Neural cell (in vitro differentiated cells): Measurements from ENCODE around the gene EPS15. TPM values are rescaled to one million over a fixed set of nuclear protein-coding genes. Genes with fewer than 3 reads are reported as not detected.

ENCODE experiments used
- H2AFZ ChIP-seq: fragments of 200-600, 300-800 bp; sonication (generic), shearing (Covaris generic); 2 replicates; pipeline ENCODE4 v1.6.0; 2014; ENCODE audit warnings: low read depth, mild to moderate bottlenecking, antibody characterized with exemption, low read length, moderate library complexity
- H3F3A ChIP-seq: fragments of 200-600 bp; shearing (Covaris generic); 2 replicates; pipeline ENCODE4 v1.6.1; 2016; ENCODE audit warnings: mild to moderate bottlenecking, moderate library complexity, mixed read lengths, antibody characterized with exemption, low read length; ENCODE audit not compliant: insufficient read depth, poor library complexity, severe bottlenecking
- H3K27ac ChIP-seq: fragments of 200-600, 300-800 bp; sonication (generic), shearing (Covaris generic); 2 replicates; pipeline ENCODE4 v1.5.1; 2014; ENCODE audit warnings: mild to moderate bottlenecking, low read length, moderate library complexity
- H3K27me3 ChIP-seq: fragments of 300-800, 200-600 bp; sonication (generic), shearing (Covaris generic); 2 replicates; pipeline ENCODE4 v1.6.0; 2014; ENCODE audit warnings: mild to moderate bottlenecking, low read depth, low read length, moderate library complexity; ENCODE audit not compliant: insufficient read depth
- H3K36me3 ChIP-seq: fragments of 300-800, 200-600 bp; sonication (generic), shearing (Covaris generic); 2 replicates; pipeline ENCODE4 v1.5.1; 2014; ENCODE audit warnings: mild to moderate bottlenecking, antibody characterized with exemption, low read length, moderate library complexity; ENCODE audit not compliant: insufficient read depth
- H3K4me2 ChIP-seq: fragments of 300-800, 200-600 bp; sonication (generic), shearing (Covaris generic); 2 replicates; pipeline ENCODE4 v1.6.0; 2014; ENCODE audit warnings: mild to moderate bottlenecking, low read length
- H3K4me3 ChIP-seq: fragments of 300-800, 200-600 bp; sonication (generic), shearing (Covaris generic); 2 replicates; pipeline ENCODE4 v1.5.1; 2014; ENCODE audit warnings: mild to moderate bottlenecking, low read length, moderate library complexity
- H3K79me2 ChIP-seq: fragments of 200-600 bp; shearing (Covaris generic); replicated peaks from 2 replicates; pipeline ENCODE4 v1.6.0; 2014; ENCODE audit warnings: mild to moderate bottlenecking, low read length, moderate library complexity; ENCODE audit not compliant: insufficient read depth
- H3K9ac ChIP-seq: fragments of 300-800, 200-600 bp; sonication (generic), shearing (Covaris generic); 2 replicates; pipeline ENCODE4 v1.6.1; 2016; ENCODE audit warnings: mild to moderate bottlenecking, low read length, mixed read lengths
- H3K9me2 ChIP-seq: fragments of 200-600 bp; shearing (Covaris generic); 2 replicates; pipeline ENCODE4 v1.6.1; 2016; ENCODE audit warnings: mild to moderate bottlenecking, low read length, mixed read lengths; ENCODE audit not compliant: insufficient read depth
- H3K9me3 ChIP-seq: fragments of 200-600, 300-800 bp; sonication (generic), shearing (Covaris generic); 2 replicates; pipeline ENCODE4 v1.6.1; 2016; ENCODE audit warnings: mild to moderate bottlenecking, mixed run types, low read length, moderate library complexity, mixed read lengths
- H4K20me1 ChIP-seq: fragments of 200-600 bp; shearing (Covaris generic); 2 replicates; pipeline ENCODE4 v1.6.1; 2016; ENCODE audit warnings: mild to moderate bottlenecking, mixed run types; ENCODE audit not compliant: insufficient read depth
- EP300 ChIP-seq: fragments of 450-650 bp; conservative IDR thresholded peaks from 2 replicates; pipeline ENCODE4 v1.6.1; 2014; ENCODE audit warnings: antibody characterized with exemption, mild to moderate bottlenecking, moderate library complexity; ENCODE audit not compliant: poor library complexity, severe bottlenecking
- EZH2 ChIP-seq: fragments of 200-600, 300-800 bp; shearing (Covaris generic), sonication (generic); IDR thresholded peaks from 2 replicates; pipeline ENCODE4 v1.6.1; 2014; ENCODE audit warnings: antibody characterized with exemption, low read length, borderline replicate concordance, mild to moderate bottlenecking; ENCODE audit not compliant: insufficient read depth, poor library complexity, severe bottlenecking
- MXI1 ChIP-seq: fragments of 450-650 bp; conservative IDR thresholded peaks from 2 replicates; pipeline ENCODE4 v1.6.1; 2014; ENCODE audit warnings: antibody characterized with exemption, mild to moderate bottlenecking; ENCODE audit not compliant: poor library complexity, severe bottlenecking
- POLR2AphosphoS5 ChIP-seq: IDR thresholded peaks from 2 replicates; pipeline ENCODE4 v1.6.1; 2012
- RAD21 ChIP-seq: fragments of 450-650 bp; conservative IDR thresholded peaks from 2 replicates; pipeline ENCODE4 v1.6.1; 2014; ENCODE audit warnings: antibody characterized with exemption, mild to moderate bottlenecking, moderate library complexity
- REST ChIP-seq: IDR thresholded peaks from 2 replicates; pipeline ENCODE4 v1.6.1; 2012; ENCODE audit warnings: borderline replicate concordance
- SMC3 ChIP-seq: fragments of 450-650 bp; conservative IDR thresholded peaks from 2 replicates; pipeline ENCODE4 v1.6.1; 2014; ENCODE audit warnings: antibody characterized with exemption, mild to moderate bottlenecking, moderate library complexity; ENCODE audit not compliant: poor library complexity
- TAF1 ChIP-seq: IDR thresholded peaks from 2 replicates; pipeline ENCODE4 v1.6.1; 2012; ENCODE audit warnings: low read depth
- polyA plus RNA-seq: library from polyadenylated mRNA; depleted of rRNA; stranded (reverse); fragments of >200 nt; gene quantifications from 2 replicates; pipeline ENCODE4 v1.2.3, GENCODE V29; 2014
- TF ChIP-seq, protein P1 (sequence below): fragments of 450-650 bp; IDR thresholded peaks from 2 replicates; pipeline ENCODE4 v1.5.1; 2014; ENCODE audit warnings: antibody characterized with exemption, mild to moderate bottlenecking, moderate library complexity; ENCODE audit not compliant: poor library complexity, severe bottlenecking

EPS15 gene
- polyA plus RNA-seq, 1 donor from 2014 or later, result 101 TPM

DNA sequence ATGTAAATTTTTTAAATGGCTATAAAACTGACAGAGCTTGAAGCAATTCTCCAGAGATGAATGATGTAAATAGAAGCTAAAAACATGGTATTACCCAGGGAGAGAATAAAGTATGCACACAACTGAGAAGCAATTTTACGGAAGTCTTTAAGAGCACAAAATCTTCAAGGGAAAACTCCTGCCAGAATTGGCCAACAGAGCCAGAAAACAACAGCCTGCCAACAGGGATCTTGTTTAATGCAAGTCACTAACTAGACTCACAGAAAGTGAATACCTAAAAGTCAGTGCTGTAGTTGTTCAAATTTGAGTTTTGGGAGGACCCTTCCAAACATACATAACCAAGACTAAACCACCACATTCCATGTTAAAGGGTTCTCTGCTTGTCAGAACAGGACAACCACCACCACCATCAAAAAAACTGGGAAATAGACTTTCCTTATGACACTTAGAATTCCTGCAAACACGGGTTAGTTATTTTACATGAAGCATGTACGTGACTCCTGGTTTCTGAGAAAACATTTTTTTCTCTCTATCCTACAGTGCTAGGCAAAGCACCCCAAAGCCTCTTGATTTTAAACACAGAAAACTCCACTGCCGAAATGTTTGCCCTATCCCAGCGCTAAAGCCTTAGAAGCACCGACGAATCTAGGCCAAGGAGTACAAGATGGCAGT is 1.6 kb downstream of the EPS15 start:
- Histone ChIP-seq H3K4me2 (no peak overlapping the region), H3K9ac (no peak overlapping the region), H2AFZ (no peak overlapping the region), H3K9me3 (no peaks in the 10 kb centered on the region), H4K20me1 (no peaks in the 10 kb centered on the region), H3F3A (no peaks in the 10 kb centered on the region), H3K27ac (no peak overlapping the region), H3K36me3 (no peaks in the 10 kb centered on the region), H3K79me2 (peaks cover 17% of the 10 kb centered on the region), H3K9me2 (no peaks in the 10 kb centered on the region), H3K4me3 (peak overlapping the region; percentile 71), H3K27me3 (peaks cover 7% of the 10 kb centered on the region)
- TF ChIP-seq POLR2AphosphoS5, result no peak
- no peak for TF ChIP-seq EZH2
- TF ChIP-seq REST, result no peak
- no peak for TF ChIP-seq EP300
- TF ChIP-seq TAF1, result no peak
- no peak for TF ChIP-seq SMC3
- no peak for TF ChIP-seq MXI1
- no peak for TF ChIP-seq RAD21
- TF ChIP-seq, protein P1, sequence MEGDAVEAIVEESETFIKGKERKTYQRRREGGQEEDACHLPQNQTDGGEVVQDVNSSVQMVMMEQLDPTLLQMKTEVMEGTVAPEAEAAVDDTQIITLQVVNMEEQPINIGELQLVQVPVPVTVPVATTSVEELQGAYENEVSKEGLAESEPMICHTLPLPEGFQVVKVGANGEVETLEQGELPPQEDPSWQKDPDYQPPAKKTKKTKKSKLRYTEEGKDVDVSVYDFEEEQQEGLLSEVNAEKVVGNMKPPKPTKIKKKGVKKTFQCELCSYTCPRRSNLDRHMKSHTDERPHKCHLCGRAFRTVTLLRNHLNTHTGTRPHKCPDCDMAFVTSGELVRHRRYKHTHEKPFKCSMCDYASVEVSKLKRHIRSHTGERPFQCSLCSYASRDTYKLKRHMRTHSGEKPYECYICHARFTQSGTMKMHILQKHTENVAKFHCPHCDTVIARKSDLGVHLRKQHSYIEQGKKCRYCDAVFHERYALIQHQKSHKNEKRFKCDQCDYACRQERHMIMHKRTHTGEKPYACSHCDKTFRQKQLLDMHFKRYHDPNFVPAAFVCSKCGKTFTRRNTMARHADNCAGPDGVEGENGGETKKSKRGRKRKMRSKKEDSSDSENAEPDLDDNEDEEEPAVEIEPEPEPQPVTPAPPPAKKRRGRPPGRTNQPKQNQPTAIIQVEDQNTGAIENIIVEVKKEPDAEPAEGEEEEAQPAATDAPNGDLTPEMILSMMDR, result no peak

- Histone ChIP-seq H3K79me2 (peaks cover 21% of the 10 kb centered on the region), H3K4me3 (no peak overlapping the region), H2AFZ (no peak overlapping the region), H3K9ac (no peak overlapping the region), H3K9me2 (no peaks in the 10 kb centered on the region), H3K9me3 (no peaks in the 10 kb centered on the region), H3K4me2 (no peak overlapping the region), H3K27me3 (peaks cover 7% of the 10 kb centered on the region), H3K27ac (no peak overlapping the region), H4K20me1 (no peaks in the 10 kb centered on the region), H3F3A (no peaks in the 10 kb centered on the region), H3K36me3 (no peaks in the 10 kb centered on the region)
- TF ChIP-seq TAF1 (no peak), EZH2 (no peak), SMC3 (no peak), REST (no peak), RAD21 (no peak), EP300 (no peak), POLR2AphosphoS5 (no peak), MXI1 (no peak)
- TF ChIP-seq, protein P1, result no peak
Observed at GRCh38 chr1:51516649-51517158, 2.4 kb downstream of the EPS15 start.
